ENCODE data around the gene NGDN.

The NGDN gene

GRCh38 chr14:23523229-23524016 is 53.9 kb downstream of the NGDN start:
- DNase-seq, result no peak

GRCh38 chr14:23524954-23525353 is 55.5 kb downstream of the NGDN start:
- DNase-seq, result no peak

- DNase-seq, result no peak
These were observed 56.1 kb downstream of the NGDN start for GRCh38 chr14:23525611-23526010.

All from SW 1271 (cell line).